GM13977 (cell line): ENCODE results near the gene INPP5B.

ENCODE experiments used
- DNase-seq: peaks from one replicate; pipeline ENCODE4 v3.0.0; 2012; ENCODE audit warnings: low spot score
- in situ Hi-C: fragments of 300-500 bp; cut with MboI; formaldehyde crosslinking; loops from one replicate; pipeline ENCODE4 v1.12.0; 2022; ENCODE audit warnings: low sequenced_read_pairs, low pct_unique_long_range_greater_than_20kb, mixed read lengths, inconsistent platforms; ENCODE audit not compliant: unreplicated experiment
- TF ChIP-seq, protein P1 (sequence below): IDR thresholded peaks from 2 replicates; pipeline ENCODE4 v1.5.1; 2012; ENCODE audit warnings: mild to moderate bottlenecking, control low read depth; ENCODE audit not compliant: insufficient read depth; ENCODE audit errors: extremely low read depth, missing control alignments

Gene INPP5B

GRCh38 chr1:37850352-37850955 lies 96.4 kb downstream of the INPP5B start:
- TF ChIP-seq, protein P1, sequence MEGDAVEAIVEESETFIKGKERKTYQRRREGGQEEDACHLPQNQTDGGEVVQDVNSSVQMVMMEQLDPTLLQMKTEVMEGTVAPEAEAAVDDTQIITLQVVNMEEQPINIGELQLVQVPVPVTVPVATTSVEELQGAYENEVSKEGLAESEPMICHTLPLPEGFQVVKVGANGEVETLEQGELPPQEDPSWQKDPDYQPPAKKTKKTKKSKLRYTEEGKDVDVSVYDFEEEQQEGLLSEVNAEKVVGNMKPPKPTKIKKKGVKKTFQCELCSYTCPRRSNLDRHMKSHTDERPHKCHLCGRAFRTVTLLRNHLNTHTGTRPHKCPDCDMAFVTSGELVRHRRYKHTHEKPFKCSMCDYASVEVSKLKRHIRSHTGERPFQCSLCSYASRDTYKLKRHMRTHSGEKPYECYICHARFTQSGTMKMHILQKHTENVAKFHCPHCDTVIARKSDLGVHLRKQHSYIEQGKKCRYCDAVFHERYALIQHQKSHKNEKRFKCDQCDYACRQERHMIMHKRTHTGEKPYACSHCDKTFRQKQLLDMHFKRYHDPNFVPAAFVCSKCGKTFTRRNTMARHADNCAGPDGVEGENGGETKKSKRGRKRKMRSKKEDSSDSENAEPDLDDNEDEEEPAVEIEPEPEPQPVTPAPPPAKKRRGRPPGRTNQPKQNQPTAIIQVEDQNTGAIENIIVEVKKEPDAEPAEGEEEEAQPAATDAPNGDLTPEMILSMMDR: no peak
- no peak for DNase-seq
- in situ Hi-C loops: loop anchor here (25.0 kb wide), 1 partner anchor 288 kb away; the partner anchor contains the start of genes DNALI1 and SNIP1

DNA sequence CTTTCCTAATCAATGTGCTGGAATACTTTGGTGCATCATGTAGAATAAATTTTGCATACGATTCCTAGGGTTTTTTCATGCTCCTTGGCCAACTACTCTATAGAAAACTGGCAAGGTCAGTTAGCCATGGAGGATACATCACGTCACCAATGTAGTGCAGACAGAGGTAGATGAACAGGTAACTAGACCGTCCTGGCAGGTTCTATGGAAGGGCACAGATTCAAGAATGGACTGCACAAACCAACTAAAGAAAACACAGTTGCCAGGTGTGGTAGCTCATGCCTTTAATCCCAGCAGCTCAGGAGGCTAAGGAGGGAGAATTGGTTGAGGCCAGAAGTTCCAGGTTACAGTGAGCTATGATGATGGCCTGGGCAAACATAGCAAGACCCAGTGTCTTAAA lies 97.4 kb downstream of the INPP5B start:
- TF ChIP-seq, protein P1: no peak
- in situ Hi-C loops: no loop called here
- DNase-seq: no peak

- in situ Hi-C loops: no loop called here
- DNase-seq: no peak
These were observed 100.1 kb downstream of the INPP5B start for GRCh38 chr1:37846647-37847339.

GRCh38 chr1:37845786-37846185 lies 101.1 kb downstream of the INPP5B start:
- in situ Hi-C loops: no loop called here
- no peak for DNase-seq
- TF ChIP-seq, protein P1: no peak

More at GRCh38 chr1:37846647-37847339, 100.1 kb downstream of the INPP5B start:
- TF ChIP-seq, protein P1: no peak

DNA sequence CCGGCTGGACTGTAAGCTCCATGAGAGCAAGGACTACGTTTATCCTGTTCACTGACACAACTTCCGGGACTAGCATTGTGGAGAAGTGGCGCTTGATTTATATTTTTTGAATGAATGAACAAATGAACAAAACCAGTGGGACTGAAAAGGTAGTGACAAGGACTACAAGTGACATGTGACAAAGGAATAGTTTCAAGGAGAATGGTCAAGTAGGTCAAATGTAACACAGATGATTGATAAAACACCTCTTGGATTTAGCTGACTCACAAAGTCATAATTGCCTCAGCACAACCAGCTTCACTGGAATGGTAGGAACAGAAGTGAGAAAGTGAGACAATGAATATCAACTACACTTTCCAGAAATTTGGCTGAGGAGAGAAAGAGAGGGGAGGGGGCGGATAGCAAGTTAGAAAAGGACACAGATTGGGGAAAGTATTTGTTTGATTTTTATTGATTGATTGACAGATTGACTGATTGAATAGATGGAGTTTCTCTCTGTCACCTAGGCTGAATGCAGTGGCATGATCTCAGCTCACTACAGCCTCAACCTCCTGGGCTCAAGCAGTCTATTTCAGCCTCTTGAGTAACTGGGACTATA lies 101.7 kb downstream of the INPP5B start:
- TF ChIP-seq, protein P1: no peak
- no peak for DNase-seq
- in situ Hi-C loops: no loop called here

- in situ Hi-C loops: no loop called here
- TF ChIP-seq, protein P1: no peak
- no peak for DNase-seq
These were observed 102.3 kb downstream of the INPP5B start for GRCh38 chr1:37844536-37844935.
